Epithelial cell of esophagus (primary cell): ENCODE measurements around the gene SLIT3.

Source experiments
- DNase-seq: peaks from one replicate; pipeline ENCODE4 v3.0.0; 2010; ENCODE audit warnings: low read depth
- H3K4me3 ChIP-seq: 2 replicates; pipeline ENCODE4 v1.5.1; 2011; ENCODE audit warnings: mild to moderate bottlenecking, low read length, control low read depth
- TF ChIP-seq, protein P1 (sequence below): IDR thresholded peaks from 2 replicates; pipeline ENCODE4 v1.5.1; 2011; ENCODE audit warnings: low read depth, mild to moderate bottlenecking, low read length, control low read depth, inconsistent platforms; ENCODE audit not compliant: insufficient read depth; ENCODE audit errors: missing control alignments

SLIT3 gene

DNA sequence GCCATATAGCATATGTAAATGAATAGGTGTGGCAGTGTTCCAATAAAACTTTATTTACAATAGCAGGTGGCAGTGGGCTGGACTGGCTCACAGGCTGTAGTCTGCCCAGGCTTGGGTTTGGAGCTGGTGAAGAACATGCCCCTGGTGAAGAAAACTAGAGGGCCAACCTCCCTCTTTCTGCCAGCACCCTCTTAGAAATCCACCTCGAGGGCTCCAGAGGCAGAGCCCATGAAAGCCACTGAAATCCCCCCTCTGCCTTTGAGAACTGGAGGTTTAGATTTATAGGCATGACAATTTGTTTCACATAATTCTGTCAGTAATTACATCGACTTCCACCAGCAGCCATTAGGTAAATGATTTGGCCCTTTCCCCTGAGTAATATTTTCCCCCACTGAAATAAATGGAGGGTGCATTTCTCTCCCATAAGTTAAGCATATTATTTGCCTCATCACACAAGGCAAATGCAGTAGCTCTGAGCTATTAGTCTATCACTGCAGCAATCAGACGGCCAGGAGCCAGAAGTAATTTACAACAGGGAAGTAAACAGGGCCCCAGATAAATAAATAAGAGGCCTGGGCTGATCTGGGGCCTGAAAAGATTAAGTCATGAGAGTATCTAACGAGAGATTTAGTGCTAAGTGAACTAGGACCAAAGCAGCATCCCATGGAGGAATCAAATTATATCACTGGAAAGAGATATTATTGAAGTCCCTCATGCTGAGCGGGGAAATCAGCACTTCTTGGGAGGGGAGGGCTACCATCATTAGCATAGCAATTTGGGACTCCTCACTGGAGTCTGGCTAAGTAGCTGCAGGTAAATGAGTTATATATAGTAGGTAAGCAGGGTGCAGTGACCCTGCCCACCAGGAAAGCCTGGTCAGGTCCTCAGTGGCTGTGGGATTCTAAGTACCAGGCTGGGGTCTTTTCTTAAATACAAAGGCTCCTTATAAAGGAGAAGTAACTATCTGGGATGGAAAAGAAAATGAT lies 123.9 kb downstream of the SLIT3 start:
- TF ChIP-seq, protein P1, sequence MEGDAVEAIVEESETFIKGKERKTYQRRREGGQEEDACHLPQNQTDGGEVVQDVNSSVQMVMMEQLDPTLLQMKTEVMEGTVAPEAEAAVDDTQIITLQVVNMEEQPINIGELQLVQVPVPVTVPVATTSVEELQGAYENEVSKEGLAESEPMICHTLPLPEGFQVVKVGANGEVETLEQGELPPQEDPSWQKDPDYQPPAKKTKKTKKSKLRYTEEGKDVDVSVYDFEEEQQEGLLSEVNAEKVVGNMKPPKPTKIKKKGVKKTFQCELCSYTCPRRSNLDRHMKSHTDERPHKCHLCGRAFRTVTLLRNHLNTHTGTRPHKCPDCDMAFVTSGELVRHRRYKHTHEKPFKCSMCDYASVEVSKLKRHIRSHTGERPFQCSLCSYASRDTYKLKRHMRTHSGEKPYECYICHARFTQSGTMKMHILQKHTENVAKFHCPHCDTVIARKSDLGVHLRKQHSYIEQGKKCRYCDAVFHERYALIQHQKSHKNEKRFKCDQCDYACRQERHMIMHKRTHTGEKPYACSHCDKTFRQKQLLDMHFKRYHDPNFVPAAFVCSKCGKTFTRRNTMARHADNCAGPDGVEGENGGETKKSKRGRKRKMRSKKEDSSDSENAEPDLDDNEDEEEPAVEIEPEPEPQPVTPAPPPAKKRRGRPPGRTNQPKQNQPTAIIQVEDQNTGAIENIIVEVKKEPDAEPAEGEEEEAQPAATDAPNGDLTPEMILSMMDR, result no peak
- no peak overlapping the region for H3K4me3 ChIP-seq
- DNase-seq, result no peak

DNA sequence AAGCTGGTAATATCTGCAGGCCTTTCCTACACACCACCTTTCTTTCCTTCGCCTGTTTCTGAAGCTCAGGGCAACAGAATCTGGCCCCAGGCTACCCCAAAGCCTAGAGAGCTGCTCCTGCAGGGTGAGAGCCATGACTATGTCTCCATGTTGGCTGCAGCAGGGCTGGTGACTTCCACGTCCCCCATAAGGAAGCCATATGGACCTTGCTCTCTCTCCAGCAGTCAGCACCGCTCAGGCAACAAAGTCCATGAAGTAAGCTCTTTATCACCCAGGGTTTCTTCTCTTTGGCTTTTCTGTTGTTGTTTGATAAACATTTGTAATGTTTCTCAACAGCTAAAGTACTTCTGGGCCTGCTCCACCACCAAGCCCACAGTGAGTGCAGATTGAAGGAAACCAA lies 125.2 kb downstream of the SLIT3 start:
- DNase-seq, result no peak
- TF ChIP-seq, protein P1, result no peak
- no peak overlapping the region for H3K4me3 ChIP-seq

DNA sequence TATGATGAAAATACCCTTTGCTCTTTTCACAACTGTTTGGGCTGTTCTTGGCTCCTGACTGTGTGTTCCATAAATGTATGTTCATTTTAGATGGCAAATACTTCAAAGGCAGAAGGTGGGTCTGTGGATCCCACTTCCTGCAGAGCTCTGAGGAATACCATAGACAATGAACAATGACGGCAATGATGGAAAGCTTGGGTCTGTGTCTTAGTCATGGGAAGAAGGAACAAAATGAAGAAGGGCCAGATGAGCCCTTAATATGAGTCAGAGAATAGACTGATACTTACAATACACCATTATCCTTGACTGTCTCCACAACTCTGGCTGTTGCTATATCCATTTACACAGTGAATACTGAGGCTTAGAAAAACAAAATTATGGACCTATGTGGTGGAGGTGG lies 126.0 kb downstream of the SLIT3 start:
- DNase-seq, result peak; percentile 16
- no peak overlapping the region for H3K4me3 ChIP-seq
- TF ChIP-seq, protein P1, result no peak

DNA sequence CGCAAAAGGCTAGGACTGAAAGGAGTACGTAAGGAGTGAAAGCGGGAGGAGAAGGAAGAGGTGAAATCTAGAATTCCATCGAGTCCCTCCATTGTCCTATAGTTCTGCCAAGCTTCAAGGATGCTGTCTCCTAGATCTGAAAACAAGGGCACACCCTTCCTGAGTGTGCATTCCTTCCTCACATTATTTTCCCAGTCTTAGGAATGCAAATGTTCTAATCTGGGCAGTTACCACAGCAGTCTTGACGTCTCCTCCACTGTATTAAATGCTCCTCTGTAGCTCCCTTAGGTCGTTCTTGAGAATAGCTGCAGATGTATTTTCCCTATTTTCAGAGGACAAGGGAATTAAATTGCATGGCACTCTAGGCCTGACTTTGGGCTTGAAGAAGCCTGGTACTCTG lies 127.6 kb downstream of the SLIT3 start:
- TF ChIP-seq, protein P1, result no peak
- DNase-seq, result no peak
- H3K4me3 ChIP-seq, result no peak overlapping the region

DNA sequence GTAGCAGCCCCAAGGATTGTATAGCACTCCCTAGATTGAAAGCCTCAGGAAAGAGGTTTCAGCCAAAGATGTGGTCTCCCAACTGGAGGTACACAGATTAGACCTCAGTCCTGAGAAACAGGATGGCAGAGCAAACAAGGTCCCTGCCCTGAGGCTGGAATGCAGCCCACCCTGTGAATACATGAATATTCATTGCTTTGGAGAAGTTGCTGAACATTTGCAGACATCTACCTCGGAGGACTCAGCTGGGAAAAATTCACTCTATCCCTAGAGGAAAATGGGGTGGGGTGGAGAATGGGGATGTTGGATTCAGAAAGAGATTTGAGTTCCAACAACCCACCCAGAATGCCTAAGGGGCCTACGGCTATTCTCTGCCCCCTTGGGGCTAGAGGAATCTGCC lies 129.4 kb downstream of the SLIT3 start:
- DNase-seq, result no peak
- no peak overlapping the region for H3K4me3 ChIP-seq
- TF ChIP-seq, protein P1, result no peak

DNA sequence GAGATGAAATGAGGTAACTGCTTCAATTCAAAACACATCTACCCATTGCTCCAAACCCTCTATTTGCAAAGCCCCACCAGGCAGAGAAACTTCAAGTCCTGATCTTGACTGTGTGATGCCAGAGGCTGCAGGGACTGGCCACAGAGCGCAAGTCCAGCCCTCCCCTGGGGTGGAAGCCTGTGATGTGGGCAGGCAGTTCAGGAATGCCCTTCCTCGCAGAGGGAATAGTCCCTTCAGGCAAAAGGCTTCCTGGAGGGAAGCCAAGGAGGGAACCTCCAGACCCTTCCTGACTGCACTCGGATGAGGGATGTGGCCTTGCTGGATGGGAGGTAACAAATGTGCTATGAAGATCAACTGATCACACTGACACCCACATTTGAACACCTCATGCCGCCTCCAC lies 131.2 kb downstream of the SLIT3 start:
- no peak for DNase-seq

More for the DNA sequence above, 131.2 kb downstream of the SLIT3 start:
- H3K4me3 ChIP-seq, result no peak overlapping the region
- TF ChIP-seq, protein P1, result no peak
